ENCODE results near the gene CDC42BPA.

DNA sequence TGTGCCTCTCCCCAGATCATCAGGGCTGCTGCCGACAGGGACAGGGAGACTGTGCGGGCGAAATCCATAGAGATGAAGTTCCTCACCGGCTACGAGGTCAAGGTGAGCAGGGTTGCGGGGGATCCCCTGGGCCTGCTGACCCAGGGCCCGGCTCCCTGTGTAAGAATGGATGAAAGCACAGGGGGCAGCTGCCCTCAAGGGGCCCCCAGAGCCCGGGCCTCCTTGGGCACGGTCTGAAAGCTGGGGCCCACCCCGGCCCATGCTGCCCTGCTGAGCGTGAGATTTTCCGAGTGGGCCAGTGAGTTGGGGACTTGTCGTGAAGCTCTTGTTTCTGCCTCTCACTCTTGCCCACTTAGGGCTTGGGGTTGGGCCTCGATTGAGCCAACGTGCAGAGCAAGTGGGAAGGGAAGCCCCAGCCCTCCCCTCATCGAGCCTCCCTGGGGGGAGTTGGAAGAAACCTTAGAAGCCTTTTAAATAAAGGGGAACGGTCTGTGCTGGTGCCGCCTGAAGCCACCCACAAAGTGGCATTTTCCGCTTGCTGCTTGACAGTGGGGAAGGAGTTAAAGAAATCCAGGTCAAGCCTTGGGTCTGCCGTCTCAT is 333.0 kb downstream of the CDC42BPA start:
- TF ChIP-seq, protein P1, sequence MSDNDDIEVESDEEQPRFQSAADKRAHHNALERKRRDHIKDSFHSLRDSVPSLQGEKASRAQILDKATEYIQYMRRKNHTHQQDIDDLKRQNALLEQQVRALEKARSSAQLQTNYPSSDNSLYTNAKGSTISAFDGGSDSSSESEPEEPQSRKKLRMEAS (IDR thresholded peaks at IDR 0.05; ENCODE audit: insufficient read depth, insufficient read length) = no peak
- TF ChIP-seq, protein P2, sequence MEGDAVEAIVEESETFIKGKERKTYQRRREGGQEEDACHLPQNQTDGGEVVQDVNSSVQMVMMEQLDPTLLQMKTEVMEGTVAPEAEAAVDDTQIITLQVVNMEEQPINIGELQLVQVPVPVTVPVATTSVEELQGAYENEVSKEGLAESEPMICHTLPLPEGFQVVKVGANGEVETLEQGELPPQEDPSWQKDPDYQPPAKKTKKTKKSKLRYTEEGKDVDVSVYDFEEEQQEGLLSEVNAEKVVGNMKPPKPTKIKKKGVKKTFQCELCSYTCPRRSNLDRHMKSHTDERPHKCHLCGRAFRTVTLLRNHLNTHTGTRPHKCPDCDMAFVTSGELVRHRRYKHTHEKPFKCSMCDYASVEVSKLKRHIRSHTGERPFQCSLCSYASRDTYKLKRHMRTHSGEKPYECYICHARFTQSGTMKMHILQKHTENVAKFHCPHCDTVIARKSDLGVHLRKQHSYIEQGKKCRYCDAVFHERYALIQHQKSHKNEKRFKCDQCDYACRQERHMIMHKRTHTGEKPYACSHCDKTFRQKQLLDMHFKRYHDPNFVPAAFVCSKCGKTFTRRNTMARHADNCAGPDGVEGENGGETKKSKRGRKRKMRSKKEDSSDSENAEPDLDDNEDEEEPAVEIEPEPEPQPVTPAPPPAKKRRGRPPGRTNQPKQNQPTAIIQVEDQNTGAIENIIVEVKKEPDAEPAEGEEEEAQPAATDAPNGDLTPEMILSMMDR (IDR thresholded peaks at IDR 0.05; ENCODE audit: extremely low read depth in 1 of 2, insufficient read depth in 1 of 2, low read depth in 1 of 2, low read length in 2 of 2) = no peak
- TF ChIP-seq POLR2A (IDR thresholded peaks at IDR 0.05; ENCODE audit: low read depth, low read length) (no peak), POLR2AphosphoS5 (IDR thresholded peaks at IDR 0.05; ENCODE audit: insufficient read depth, low read depth, low read length) (no peak), JUN (IDR thresholded peaks at IDR 0.05; ENCODE audit: borderline replicate concordance, insufficient read depth, insufficient read length, low read depth) (no peak), GATA2 (IDR thresholded peaks at IDR 0.05; ENCODE audit: insufficient read depth, insufficient read length, low read depth, low read length) (no peak), EZH2 (IDR thresholded peaks at IDR 0.05; ENCODE audit: borderline replicate concordance, low read depth, low read length, severe bottlenecking) (no peak), MYC (IDR thresholded peaks at IDR 0.05; ENCODE audit: low read depth, low read length) (no peak), FOS (IDR thresholded peaks at IDR 0.05; ENCODE audit: borderline replicate concordance, insufficient read depth, low read length) (no peak)

Measured in endothelial cell of umbilical vein (primary cell).